Activated T-helper 1 cell treated with anti-CD3 and anti-CD28 coated beads, Interleukin-12 subunit alpha, Interleukin-12 subunit beta, Interleukin-2, Interleukin-4 antibody, amounts not matched to agents 30 ng/mL and 10 ng/mL and 1 ng/mL, durations not matched to agents 14 hours and 24 hours and 36 hours (primary cell): ENCODE measurements around the gene ATRIP. TPM values are rescaled to one million over a fixed set of nuclear protein-coding genes. Genes with fewer than 3 reads are reported as not detected.
"Not testable (repeated sequence)": the region's sequence is repeated elsewhere in the genome, so short reads cannot be mapped to it uniquely, and the experiment has no call there.

Experiments
- DNase-seq: peaks from one replicate; pipeline ENCODE4 v3.0.0; 2021; ENCODE audit warnings: low spot score
- H3K27ac Mint-ChIP-seq: one replicate; pipeline ENCODE4 v1.8.0; 2021; ENCODE audit warnings: mild to moderate bottlenecking, mixed read lengths
- H3K27me3 Mint-ChIP-seq: one replicate; pipeline ENCODE4 v1.8.0; 2022; ENCODE audit warnings: mild to moderate bottlenecking, moderate library complexity, mixed read lengths; ENCODE audit not compliant: insufficient read depth
- H3K36me3 Mint-ChIP-seq: one replicate; pipeline ENCODE4 v1.8.0; 2021; ENCODE audit warnings: low read depth, mixed read lengths
- H3K4me1 Mint-ChIP-seq: one replicate; pipeline ENCODE4 v1.8.0; 2021; ENCODE audit warnings: low read depth, mixed read lengths
- H3K4me3 Mint-ChIP-seq: one replicate; pipeline ENCODE4 v1.8.0; 2021; ENCODE audit warnings: mild to moderate bottlenecking, moderate library complexity, mixed read lengths
- H3K9me3 Mint-ChIP-seq: one replicate; pipeline ENCODE4 v1.8.0; 2021; ENCODE audit warnings: mixed read lengths
- intact Hi-C: fragments of 100-400 bp; cut with micrococcal nuclease; formaldehyde crosslinking; loops from one replicate; pipeline ENCODE4 v1.15.1; 2024
- total RNA-seq: library from RNA; stranded (reverse); gene quantifications from 2 replicates; pipeline ENCODE4 v1.2.3, GENCODE V29; 2022

ATRIP gene
- total RNA-seq, 1 donor from 2014 or later, result 16.5 TPM

GRCh38 chr3:48474619-48475018 is 28.1 kb downstream of the ATRIP start:
- intact Hi-C loops, result loop anchor here (5.0 to 10.0 kb wide), 3 partner anchors 37 to 690 kb away; partner anchors contain the start of genes SLC25A20 and SMARCC1
- H3K4me1 Mint-ChIP-seq, result peaks cover 63% of the 10 kb centered on the region
- H3K36me3 Mint-ChIP-seq, result peaks cover 21% of the 10 kb centered on the region
- no peak for DNase-seq
- H3K9me3 Mint-ChIP-seq, result no peaks in the 10 kb centered on the region
- H3K4me3 Mint-ChIP-seq, result peak overlapping the region; percentile 51
- H3K27ac Mint-ChIP-seq, result peak overlapping the region; percentile 82
- H3K27me3 Mint-ChIP-seq, result no peaks in the 10 kb centered on the region

GRCh38 chr3:48475188-48475587 is 28.7 kb downstream of the ATRIP start:
- H3K4me3 Mint-ChIP-seq, result no peak overlapping the region
- no peaks in the 10 kb centered on the region for H3K9me3 Mint-ChIP-seq
- H3K36me3 Mint-ChIP-seq, result peaks cover 18% of the 10 kb centered on the region
- peak overlapping the region; percentile 82 for H3K27ac Mint-ChIP-seq
- DNase-seq, result no peak
- peaks cover 61% of the 10 kb centered on the region for H3K4me1 Mint-ChIP-seq
- no peaks in the 10 kb centered on the region for H3K27me3 Mint-ChIP-seq
- intact Hi-C loops, result loop anchor here (10.0 kb wide), 2 partner anchors 420 to 690 kb away; partner anchors contain the start of genes SLC25A20 and SMARCC1

GRCh38 chr3:48476426-48477053 is 30.0 kb downstream of the ATRIP start:
- no peaks in the 10 kb centered on the region for H3K9me3 Mint-ChIP-seq
- peaks cover 60% of the 10 kb centered on the region for H3K4me1 Mint-ChIP-seq
- H3K27ac Mint-ChIP-seq, result peak overlapping the region; percentile 92
- H3K27me3 Mint-ChIP-seq, result no peaks in the 10 kb centered on the region
- H3K4me3 Mint-ChIP-seq, result peak overlapping the region; percentile 78
- peaks cover 18% of the 10 kb centered on the region for H3K36me3 Mint-ChIP-seq
- intact Hi-C loops, result loop anchor here (10.0 kb wide), 2 partner anchors 418 to 692 kb away; partner anchors contain the start of genes SLC25A20 and SMARCC1
- no peak for DNase-seq

- H3K27me3 Mint-ChIP-seq, result no peaks in the 10 kb centered on the region
- intact Hi-C loops, result loop anchor here (10.0 kb wide), 2 partner anchors 417 to 693 kb away; partner anchors contain the start of genes SLC25A20 and SMARCC1
- H3K36me3 Mint-ChIP-seq, result peaks cover 14% of the 10 kb centered on the region
- no peaks in the 10 kb centered on the region for H3K9me3 Mint-ChIP-seq
- peak overlapping the region; percentile 78 for H3K4me3 Mint-ChIP-seq
- peak overlapping the region; percentile 92 for H3K27ac Mint-ChIP-seq
- DNase-seq, result no peak
- H3K4me1 Mint-ChIP-seq, result peaks cover 54% of the 10 kb centered on the region
Observed at GRCh38 chr3:48477959-48478520, 31.5 kb downstream of the ATRIP start.

GRCh38 chr3:48478626-48479555 is 32.4 kb downstream of the ATRIP start:
- intact Hi-C loops, result loop anchor here (1.0 to 10.0 kb wide), 3 partner anchors 25 to 694 kb away; partner anchors contain the start of genes SHISA5, SLC25A20 and SMARCC1

GRCh38 chr3:48480891-48481290 is 34.4 kb downstream of the ATRIP start:
- H3K4me3 Mint-ChIP-seq, intact Hi-C loops, H3K27me3 Mint-ChIP-seq, DNase-seq, H3K9me3 Mint-ChIP-seq, H3K36me3 Mint-ChIP-seq, H3K27ac Mint-ChIP-seq: not testable (repeated sequence)
- peaks cover 33% of the 10 kb centered on the region for H3K4me1 Mint-ChIP-seq

More at GRCh38 chr3:48478626-48479555, 32.4 kb downstream of the ATRIP start:
- H3K27ac Mint-ChIP-seq, result peak overlapping the region; percentile 92
- H3K4me3 Mint-ChIP-seq, result peak overlapping the region; percentile 78
- peaks cover 14% of the 10 kb centered on the region for H3K36me3 Mint-ChIP-seq
- DNase-seq, result peak; percentile 50
- no peaks in the 10 kb centered on the region for H3K27me3 Mint-ChIP-seq
- no peaks in the 10 kb centered on the region for H3K9me3 Mint-ChIP-seq
- peaks cover 46% of the 10 kb centered on the region for H3K4me1 Mint-ChIP-seq

GRCh38 chr3:48482822-48483221 is 36.3 kb downstream of the ATRIP start:
- H3K4me1 Mint-ChIP-seq, result peaks cover 23% of the 10 kb centered on the region
- H3K36me3 Mint-ChIP-seq, DNase-seq, H3K27ac Mint-ChIP-seq, H3K27me3 Mint-ChIP-seq, intact Hi-C loops, H3K4me3 Mint-ChIP-seq, H3K9me3 Mint-ChIP-seq: not testable (repeated sequence)

- no peak overlapping the region for H3K27ac Mint-ChIP-seq
- no peak for DNase-seq
- no peaks in the 10 kb centered on the region for H3K27me3 Mint-ChIP-seq
- H3K4me1 Mint-ChIP-seq, result no peaks in the 10 kb centered on the region
- H3K4me3 Mint-ChIP-seq, result no peak overlapping the region
- peaks cover 12% of the 10 kb centered on the region for H3K36me3 Mint-ChIP-seq
- H3K9me3 Mint-ChIP-seq, result no peaks in the 10 kb centered on the region
- intact Hi-C loops, result no loop called here
Observed at GRCh38 chr3:48486952-48487351, 40.4 kb downstream of the ATRIP start.

GRCh38 chr3:48492461-48493202 is 46.1 kb downstream of the ATRIP start:
- intact Hi-C loops, result no loop called here
- Mint-ChIP-seq H3K4me3 (no peak overlapping the region), H3K36me3 (peaks cover 14% of the 10 kb centered on the region), H3K9me3 (no peaks in the 10 kb centered on the region), H3K27ac (no peak overlapping the region), H3K4me1 (no peaks in the 10 kb centered on the region), H3K27me3 (no peaks in the 10 kb centered on the region)
- DNase-seq, result no peak

GRCh38 chr3:48493203-48493501 is 46.6 kb downstream of the ATRIP start:
- Mint-ChIP-seq H3K36me3 (peaks cover 15% of the 10 kb centered on the region), H3K4me1 (no peaks in the 10 kb centered on the region), H3K27me3 (no peaks in the 10 kb centered on the region), H3K9me3 (no peaks in the 10 kb centered on the region), H3K27ac (no peak overlapping the region), H3K4me3 (no peak overlapping the region)
- intact Hi-C loops, result no loop called here
- no peak for DNase-seq

- no peak for DNase-seq
- Mint-ChIP-seq H3K36me3 (peaks cover 17% of the 10 kb centered on the region), H3K27ac (no peak overlapping the region), H3K4me1 (peaks cover 43% of the 10 kb centered on the region), H3K4me3 (no peak overlapping the region), H3K9me3 (no peaks in the 10 kb centered on the region), H3K27me3 (no peaks in the 10 kb centered on the region)
- intact Hi-C loops, result no loop called here
Observed at GRCh38 chr3:48500656-48501055, 54.1 kb downstream of the ATRIP start.

GRCh38 chr3:48501196-48501595 is 54.7 kb downstream of the ATRIP start:
- Mint-ChIP-seq H3K9me3 (no peaks in the 10 kb centered on the region), H3K36me3 (peaks cover 17% of the 10 kb centered on the region), H3K27me3 (no peaks in the 10 kb centered on the region), H3K27ac (peak overlapping the region; percentile 24), H3K4me3 (no peak overlapping the region), H3K4me1 (peaks cover 46% of the 10 kb centered on the region)
- no peak for DNase-seq
- intact Hi-C loops, result no loop called here
